Middle frontal gyrus (tissue), 1 donor: ENCODE data around the gene NPHP4.
A peak's percentile ranks its signal among the peaks of the same experiment; 100 is the strongest.
"Not testable (repeated sequence)": the region's sequence is repeated elsewhere in the genome, so short reads cannot be mapped to it uniquely, and the experiment has no call there.

Experiments
- DNase-seq: peaks from one replicate; pipeline ENCODE4 v3.0.0-alpha.2; 2015; ENCODE audit warnings: low spot score; ENCODE audit errors: extremely low spot score

NPHP4 gene

GRCh38 chr1:5936126-5936525 lies 56.1 kb downstream of the NPHP4 start:
- no peak for DNase-seq

- no peak for DNase-seq
These were observed 57.2 kb downstream of the NPHP4 start for GRCh38 chr1:5935026-5935425.

GRCh38 chr1:5934058-5934884 lies 58.0 kb downstream of the NPHP4 start:
- no peak for DNase-seq

GRCh38 chr1:5933676-5934057 lies 58.6 kb downstream of the NPHP4 start:
- no peak for DNase-seq

GRCh38 chr1:5933050-5933449 lies 59.2 kb downstream of the NPHP4 start:
- no peak for DNase-seq

- no peak for DNase-seq
These were observed 63.4 kb downstream of the NPHP4 start for GRCh38 chr1:5928714-5929400.

- DNase-seq: no peak
These were observed 64.5 kb downstream of the NPHP4 start for GRCh38 chr1:5927506-5928370.

GRCh38 chr1:5926686-5927435 lies 65.4 kb downstream of the NPHP4 start:
- no peak for DNase-seq

- not testable (repeated sequence) for DNase-seq
These were observed 69.4 kb downstream of the NPHP4 start for GRCh38 chr1:5922700-5923330.

- DNase-seq: no peak
These were observed 70.6 kb downstream of the NPHP4 start for GRCh38 chr1:5921671-5922070.

- DNase-seq: no peak
These were observed 71.1 kb downstream of the NPHP4 start for GRCh38 chr1:5921129-5921528.

- DNase-seq: no peak
These were observed 72.0 kb downstream of the NPHP4 start for GRCh38 chr1:5920201-5920600.

GRCh38 chr1:5918275-5918649 lies 74.0 kb downstream of the NPHP4 start:
- DNase-seq: no peak

GRCh38 chr1:5917591-5918274 lies 74.5 kb downstream of the NPHP4 start:
- no peak for DNase-seq

GRCh38 chr1:5917281-5917590 lies 75.0 kb downstream of the NPHP4 start:
- no peak for DNase-seq

- DNase-seq: no peak
These were observed 75.5 kb downstream of the NPHP4 start for GRCh38 chr1:5916572-5917280.

- DNase-seq: peak; percentile 70
These were observed 76.3 kb downstream of the NPHP4 start for GRCh38 chr1:5915587-5916571.

- DNase-seq: no peak
These were observed 77.4 kb downstream of the NPHP4 start for GRCh38 chr1:5914676-5915365.
